SW480 (cell line): Measurements from ENCODE around the gene NACC2.
"Not testable (repeated sequence)": the region's sequence is repeated elsewhere in the genome, so short reads cannot be mapped to it uniquely, and the experiment has no call there.

Source experiments
- DNase-seq: peaks from one replicate; pipeline ENCODE4 v3.0.0-alpha.2; 2016; ENCODE audit warnings: low spot score

The NACC2 gene

GRCh38 chr9:136044971-136045594 is 50.0 kb downstream of the NACC2 start:
- no peak for DNase-seq

GRCh38 chr9:136044207-136044970 is 50.7 kb downstream of the NACC2 start:
- DNase-seq: no peak

- DNase-seq: no peak
These were observed 51.6 kb downstream of the NACC2 start for GRCh38 chr9:136043441-136043991.

GRCh38 chr9:136042541-136042940 is 52.5 kb downstream of the NACC2 start:
- DNase-seq: no peak

- not testable (repeated sequence) for DNase-seq
These were observed 54.2 kb downstream of the NACC2 start for GRCh38 chr9:136040848-136041247.

- no peak for DNase-seq
These were observed 55.6 kb downstream of the NACC2 start for GRCh38 chr9:136039488-136039887.

- DNase-seq: no peak
These were observed 58.2 kb downstream of the NACC2 start for GRCh38 chr9:136036848-136037247.

- no peak for DNase-seq
These were observed 59.0 kb downstream of the NACC2 start for GRCh38 chr9:136036050-136036449.

- DNase-seq: no peak
These were observed 63.1 kb downstream of the NACC2 start for GRCh38 chr9:136031741-136032730.

- DNase-seq: no peak
These were observed 64.0 kb downstream of the NACC2 start for GRCh38 chr9:136031094-136031493.

GRCh38 chr9:136029556-136029955 is 65.5 kb downstream of the NACC2 start:
- DNase-seq: no peak

GRCh38 chr9:136028760-136029470 is 66.2 kb downstream of the NACC2 start:
- no peak for DNase-seq

- DNase-seq: not testable (repeated sequence)
These were observed 68.2 kb downstream of the NACC2 start for GRCh38 chr9:136026943-136027289.

GRCh38 chr9:136026266-136026942 is 68.7 kb downstream of the NACC2 start:
- no peak for DNase-seq

GRCh38 chr9:136025481-136025880 is 69.6 kb downstream of the NACC2 start:
- DNase-seq: no peak

GRCh38 chr9:136024696-136025316 is 70.3 kb downstream of the NACC2 start:
- DNase-seq: no peak

- DNase-seq: no peak
These were observed 70.8 kb downstream of the NACC2 start for GRCh38 chr9:136024286-136024685.

GRCh38 chr9:136023410-136024225 is 71.5 kb downstream of the NACC2 start:
- no peak for DNase-seq

- no peak for DNase-seq
These were observed 72.2 kb downstream of the NACC2 start for GRCh38 chr9:136022731-136023409.
